MM.1S (cell line): ENCODE data around the gene IRGQ.

Experiments used
- DNase-seq: peaks from one replicate; pipeline ENCODE4 v3.0.0-alpha.2; 2015
- H2AFZ ChIP-seq: fragments of 300-600 bp; sonication (generic); 2 replicates; pipeline ENCODE4 v1.6.0; 2016; ENCODE audit warnings: antibody characterized with exemption, low read length
- H3F3A ChIP-seq: fragments of 300-600 bp; sonication (generic); 2 replicates; pipeline ENCODE4 v1.6.1; 2016; ENCODE audit warnings: mild to moderate bottlenecking, antibody characterized with exemption, low read length, moderate library complexity, mixed read lengths; ENCODE audit not compliant: insufficient read depth
- H3K27ac ChIP-seq: fragments of 300-600 bp; sonication (generic); 2 replicates; pipeline ENCODE4 v1.5.1; 2016; ENCODE audit warnings: mild to moderate bottlenecking, low read length
- H3K27me3 ChIP-seq: fragments of 300-600 bp; sonication (generic); replicated peaks from 2 replicates; pipeline ENCODE4 v1.6.0; 2016; ENCODE audit warnings: low read length; ENCODE audit not compliant: insufficient read depth
- H3K36me3 ChIP-seq: fragments of 300-600 bp; sonication (generic); replicated peaks from 2 replicates; pipeline ENCODE4 v1.6.1; 2016; ENCODE audit warnings: mild to moderate bottlenecking, low read length, mixed read lengths; ENCODE audit not compliant: insufficient read depth
- H3K4me1 ChIP-seq: fragments of 300-600 bp; sonication (generic); 2 replicates; pipeline ENCODE4 v1.6.1; 2016; ENCODE audit warnings: low read length, mixed read lengths
- H3K4me2 ChIP-seq: fragments of 300-600 bp; sonication (generic); 2 replicates; pipeline ENCODE4 v1.6.0; 2016; ENCODE audit warnings: low read depth, low read length
- H3K4me3 ChIP-seq: fragments of 300-600 bp; sonication (generic); 2 replicates; pipeline ENCODE4 v1.5.1; 2016; ENCODE audit warnings: low read length, mixed read lengths
- H3K79me2 ChIP-seq: fragments of 300-600 bp; sonication (generic); 2 replicates; pipeline ENCODE4 v1.6.1; 2016; ENCODE audit warnings: mixed run types, low read length, mixed read lengths
- H3K9ac ChIP-seq: fragments of 300-600 bp; sonication (generic); 2 replicates; pipeline ENCODE4 v1.6.1; 2016; ENCODE audit warnings: low read length, mixed read lengths
- H3K9me2 ChIP-seq: fragments of 300-600 bp; sonication (generic); replicated peaks from 2 replicates; pipeline ENCODE4 v1.6.1; 2016; ENCODE audit warnings: mild to moderate bottlenecking, low read length, mixed read lengths; ENCODE audit not compliant: insufficient read depth
- H3K9me3 ChIP-seq: fragments of 300-600 bp; sonication (generic); replicated peaks from 2 replicates; pipeline ENCODE4 v1.6.1; 2016; ENCODE audit warnings: mild to moderate bottlenecking, low read length, mixed read lengths; ENCODE audit not compliant: insufficient read depth
- H4K20me1 ChIP-seq: fragments of 300-600 bp; sonication (generic); 2 replicates; pipeline ENCODE4 v1.6.1; 2016; ENCODE audit warnings: mild to moderate bottlenecking, low read length, moderate library complexity, mixed read lengths; ENCODE audit not compliant: insufficient read depth
- EZH2 ChIP-seq: fragments of 300-600 bp; sonication (generic); optimal IDR thresholded peaks from 2 replicates; pipeline ENCODE3; 2017; ENCODE audit warnings: low read depth, mild to moderate bottlenecking, antibody characterized with exemption, low read length, mixed read lengths
- EZH2phosphoT487 ChIP-seq: fragments of 300-600 bp; sonication (generic); IDR thresholded peaks from 2 replicates; pipeline ENCODE4 v1.6.1; 2018; ENCODE audit warnings: antibody characterized with exemption, low read length
- TF ChIP-seq, protein P1 (sequence below): fragments of 300-600 bp; sonication (generic); IDR thresholded peaks from 2 replicates; pipeline ENCODE4 v1.5.1; 2016; ENCODE audit warnings: antibody characterized with exemption, low read length, mixed read lengths

The IRGQ gene

GRCh38 chr19:43618921-43619261 lies 23.0 kb upstream of the IRGQ start:
- H3K4me2 ChIP-seq: peak overlapping the region; percentile 97
- H3K4me1 ChIP-seq: peaks cover 7% of the 10 kb centered on the region; the same call in 1 of the 2 replicates
- H3K4me3 ChIP-seq: peak overlapping the region; percentile 85
- peak overlapping the region; percentile 95 for H3K9ac ChIP-seq
- H3K36me3 ChIP-seq: no peaks in the 10 kb centered on the region
- H3K27me3 ChIP-seq: no peaks in the 10 kb centered on the region
- peak overlapping the region; percentile 80 for H2AFZ ChIP-seq
- peak; percentile 61 for DNase-seq
- peak overlapping the region; percentile 93 for H3K27ac ChIP-seq
- no peaks in the 10 kb centered on the region for H3K9me2 ChIP-seq
- peaks cover 42% of the 10 kb centered on the region for H3K79me2 ChIP-seq
- TF ChIP-seq EZH2phosphoT487 (no peak), EZH2 (no peak)
- TF ChIP-seq, protein P1, sequence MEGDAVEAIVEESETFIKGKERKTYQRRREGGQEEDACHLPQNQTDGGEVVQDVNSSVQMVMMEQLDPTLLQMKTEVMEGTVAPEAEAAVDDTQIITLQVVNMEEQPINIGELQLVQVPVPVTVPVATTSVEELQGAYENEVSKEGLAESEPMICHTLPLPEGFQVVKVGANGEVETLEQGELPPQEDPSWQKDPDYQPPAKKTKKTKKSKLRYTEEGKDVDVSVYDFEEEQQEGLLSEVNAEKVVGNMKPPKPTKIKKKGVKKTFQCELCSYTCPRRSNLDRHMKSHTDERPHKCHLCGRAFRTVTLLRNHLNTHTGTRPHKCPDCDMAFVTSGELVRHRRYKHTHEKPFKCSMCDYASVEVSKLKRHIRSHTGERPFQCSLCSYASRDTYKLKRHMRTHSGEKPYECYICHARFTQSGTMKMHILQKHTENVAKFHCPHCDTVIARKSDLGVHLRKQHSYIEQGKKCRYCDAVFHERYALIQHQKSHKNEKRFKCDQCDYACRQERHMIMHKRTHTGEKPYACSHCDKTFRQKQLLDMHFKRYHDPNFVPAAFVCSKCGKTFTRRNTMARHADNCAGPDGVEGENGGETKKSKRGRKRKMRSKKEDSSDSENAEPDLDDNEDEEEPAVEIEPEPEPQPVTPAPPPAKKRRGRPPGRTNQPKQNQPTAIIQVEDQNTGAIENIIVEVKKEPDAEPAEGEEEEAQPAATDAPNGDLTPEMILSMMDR: no peak
- no peaks in the 10 kb centered on the region for H4K20me1 ChIP-seq
- H3K9me3 ChIP-seq: no peaks in the 10 kb centered on the region
- H3F3A ChIP-seq: peaks cover 17% of the 10 kb centered on the region; the same call in 1 of the 2 replicates

- Histone ChIP-seq H3K9me2 (no peaks in the 10 kb centered on the region), H3K4me2 (no peak overlapping the region), H3K79me2 (peaks cover 43% of the 10 kb centered on the region), H3K9ac (no peak overlapping the region), H3K9me3 (no peaks in the 10 kb centered on the region), H2AFZ (no peak overlapping the region), H3K27ac (no peak overlapping the region), H3K36me3 (no peaks in the 10 kb centered on the region), H3K4me1 (peaks cover 7% of the 10 kb centered on the region; the same call in 1 of the 2 replicates), H4K20me1 (no peaks in the 10 kb centered on the region), H3F3A (peaks cover 21% of the 10 kb centered on the region; the same call in 1 of the 2 replicates), H3K27me3 (no peaks in the 10 kb centered on the region), H3K4me3 (no peak overlapping the region)
- no peak for DNase-seq
- TF ChIP-seq EZH2: no peak
- TF ChIP-seq EZH2phosphoT487: no peak
- TF ChIP-seq, protein P1: no peak
Observed at GRCh38 chr19:43616954-43617353, 21.0 kb upstream of the IRGQ start.

DNA sequence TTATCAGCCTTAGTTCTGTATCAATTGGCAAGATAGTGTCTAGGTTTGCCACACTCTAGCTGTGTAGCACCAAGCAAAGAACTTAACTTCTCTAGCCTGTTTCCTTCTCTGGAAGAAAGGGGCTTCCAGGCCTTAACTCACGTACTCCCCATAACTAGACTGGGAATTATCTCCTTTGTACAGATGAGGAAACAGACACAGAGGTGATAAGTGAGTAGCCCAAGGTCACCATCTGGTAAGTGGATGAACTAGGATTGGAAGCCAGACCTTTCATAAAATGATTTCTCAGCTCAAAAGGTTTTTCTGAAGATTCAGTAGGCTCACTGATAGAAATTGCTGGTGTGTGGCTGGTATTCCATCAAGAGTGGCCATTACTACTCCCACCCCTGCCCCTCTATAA lies 20.4 kb upstream of the IRGQ start:
- Histone ChIP-seq H3K9me3 (no peaks in the 10 kb centered on the region), H3K4me3 (no peak overlapping the region), H3K27me3 (no peaks in the 10 kb centered on the region), H2AFZ (no peak overlapping the region), H4K20me1 (no peaks in the 10 kb centered on the region), H3K4me2 (no peak overlapping the region), H3K9ac (no peak overlapping the region), H3K79me2 (peaks cover 49% of the 10 kb centered on the region), H3K9me2 (no peaks in the 10 kb centered on the region), H3F3A (peaks cover 21% of the 10 kb centered on the region; the same call in 1 of the 2 replicates), H3K27ac (no peak overlapping the region), H3K4me1 (peaks cover 7% of the 10 kb centered on the region; the same call in 1 of the 2 replicates), H3K36me3 (no peaks in the 10 kb centered on the region)
- TF ChIP-seq EZH2 (no peak), EZH2phosphoT487 (no peak)
- TF ChIP-seq, protein P1: no peak
- DNase-seq: no peak
